Right atrium auricular region (tissue), 2 donors: Measurements from ENCODE around the gene PIGZ. TPM values are rescaled to one million over a fixed set of nuclear protein-coding genes. Genes with fewer than 3 reads are reported as not detected.

Source experiments
- DNase-seq: peaks from one replicate; pipeline ENCODE4 v3.0.0-alpha.2; 2019; ENCODE audit warnings: low spot score
- H3K27ac ChIP-seq, 2 donors: fragments of 200-600 bp; sonication (generic); 1 replicate in 1 of 2; 2 replicates in 1 of 2; pipeline ENCODE4 v1.5.1; 2016 to 2019
- H3K27me3 ChIP-seq, 2 donors: fragments of 200-600 bp; sonication (generic); one replicate each; pipeline versions ENCODE4 v1.5.1 to v1.6.0; 2017 to 2019
- H3K36me3 ChIP-seq: fragments of 200-600 bp; sonication (generic); one replicate; pipeline ENCODE4 v1.5.1; 2016
- H3K4me1 ChIP-seq, 2 donors: fragments of 200-600 bp; sonication (generic); one replicate each; pipeline versions ENCODE4 v1.5.1 to v1.6.0; 2017 to 2019
- H3K4me3 ChIP-seq, 2 donors: fragments of 200-600 bp; sonication (generic); 1 replicate in 1 of 2; 2 replicates in 1 of 2; pipeline ENCODE4 v1.5.1; 2017 to 2019; ENCODE audit warnings: mild to moderate bottlenecking in 1 of 2, moderate library complexity in 1 of 2
- H3K9me3 ChIP-seq, 2 donors: fragments of 200-600 bp; sonication (generic); one replicate each; pipeline ENCODE4 v1.5.1; 2019
- CTCF ChIP-seq, 2 donors: fragments of 200-600 bp; sonication (generic); IDR thresholded peaks; one replicate each; pipeline ENCODE4 v1.5.1; 2019; ENCODE audit warnings: antibody characterized with exemption in 2 of 2
- total RNA-seq, 2 donors: library from RNA; depleted of rRNA; stranded (reverse); fragments of >200 nt; gene quantifications; one replicate each; pipeline ENCODE4 v1.1.0, GENCODE V29; 2016

Gene PIGZ
- total RNA-seq, 2 donors from 2014 or later = 5.4 to 7.0 TPM

- H3K27me3 ChIP-seq = no peaks in the 10 kb centered on the region
- TF ChIP-seq CTCF (IDR thresholded peaks at IDR 0.05) = peak; percentile 85 to 93
- peak overlapping the region; percentile 50 to 72 for H3K4me3 ChIP-seq
- DNase-seq = no peak
- no peaks in the 10 kb centered on the region for H3K9me3 ChIP-seq
- H3K27ac ChIP-seq = peak overlapping the region; percentile 71 to 77
- peaks cover 0 to 18% of the 10 kb centered on the region in 2 donors for H3K4me1 ChIP-seq
- no peaks in the 10 kb centered on the region for H3K36me3 ChIP-seq
Measured at GRCh38 chr3:197002701-197003454, 34.2 kb upstream of the PIGZ start.

DNA sequence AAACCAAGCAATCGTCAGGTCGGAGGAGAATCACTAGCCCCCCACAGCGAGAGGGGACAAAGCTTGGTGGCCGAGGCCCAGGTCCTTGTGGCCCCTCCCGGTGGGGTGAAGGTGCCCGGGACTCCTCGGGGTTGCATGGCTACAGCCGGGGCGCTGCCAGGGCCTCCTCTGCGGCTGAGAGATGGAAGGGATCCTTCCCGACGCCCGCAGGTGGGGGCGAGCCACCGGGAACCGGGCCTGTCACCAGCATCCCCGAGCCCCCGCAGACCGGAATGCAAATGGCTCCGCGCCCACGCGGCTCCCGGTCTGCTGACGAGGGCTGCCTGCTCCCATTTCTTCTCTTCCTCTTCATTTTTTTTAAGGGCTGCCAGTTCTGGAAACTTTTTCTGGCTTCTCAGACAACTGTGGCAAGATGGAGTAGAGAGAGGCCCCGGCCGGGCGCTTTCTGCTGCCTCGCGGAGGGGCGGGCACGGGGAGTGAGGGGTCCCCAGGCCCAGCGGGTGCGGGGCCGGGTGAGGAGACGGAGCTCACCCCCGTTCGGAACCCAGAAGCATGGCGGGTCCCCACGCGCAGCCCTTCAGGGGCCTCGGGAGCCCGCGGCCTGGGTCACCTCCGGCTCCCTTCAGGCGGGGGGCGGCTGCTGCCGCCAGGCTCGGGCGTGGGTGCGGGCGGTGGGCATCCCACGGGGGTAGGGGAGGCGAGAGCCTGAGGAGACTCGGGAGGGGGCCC is 33.5 kb upstream of the PIGZ start:
- peak overlapping the region; percentile 71 to 77 for H3K27ac ChIP-seq
- H3K4me3 ChIP-seq = peak overlapping the region; percentile 50 to 72
- no peak for DNase-seq

GRCh38 chr3:197001106-197001971 is 32.7 kb upstream of the PIGZ start:
- Histone ChIP-seq H3K36me3 (no peaks in the 10 kb centered on the region), H3K4me1 (peaks cover 0 to 18% of the 10 kb centered on the region in 2 donors), H3K9me3 (no peaks in the 10 kb centered on the region), H3K27ac (peak overlapping the region in 1 of 2 donors; percentile 71), H3K4me3 (no peak overlapping the region), H3K27me3 (no peaks in the 10 kb centered on the region)
- DNase-seq = no peak
- no peak for TF ChIP-seq CTCF (IDR thresholded peaks at IDR 0.05)

More for the DNA sequence above, 33.5 kb upstream of the PIGZ start:
- TF ChIP-seq CTCF (IDR thresholded peaks at IDR 0.05) = no peak
- H3K4me1 ChIP-seq = peaks cover 0 to 18% of the 10 kb centered on the region in 2 donors
- no peaks in the 10 kb centered on the region for H3K36me3 ChIP-seq
- H3K27me3 ChIP-seq = no peaks in the 10 kb centered on the region
- no peaks in the 10 kb centered on the region for H3K9me3 ChIP-seq

GRCh38 chr3:197000211-197000610 is 31.6 kb upstream of the PIGZ start:
- Histone ChIP-seq H3K4me1 (peaks cover 0 to 18% of the 10 kb centered on the region in 2 donors), H3K27ac (no peak overlapping the region), H3K27me3 (no peaks in the 10 kb centered on the region), H3K36me3 (no peaks in the 10 kb centered on the region), H3K4me3 (no peak overlapping the region), H3K9me3 (no peaks in the 10 kb centered on the region)
- no peak for TF ChIP-seq CTCF (IDR thresholded peaks at IDR 0.05)
- no peak for DNase-seq

GRCh38 chr3:196998966-196999760 is 30.5 kb upstream of the PIGZ start:
- no peak for TF ChIP-seq CTCF (IDR thresholded peaks at IDR 0.05)
- H3K4me1 ChIP-seq = peaks cover 0 to 18% of the 10 kb centered on the region in 2 donors
- DNase-seq = no peak
- no peak overlapping the region for H3K4me3 ChIP-seq
- no peaks in the 10 kb centered on the region for H3K36me3 ChIP-seq
- no peaks in the 10 kb centered on the region for H3K27me3 ChIP-seq
- no peaks in the 10 kb centered on the region for H3K9me3 ChIP-seq
- no peak overlapping the region for H3K27ac ChIP-seq
